GM12864 (cell line): ENCODE data around the gene GPR149.
"Not testable (repeated sequence)": the region's sequence is repeated elsewhere in the genome, so short reads cannot be mapped to it uniquely, and the experiment has no call there.

ENCODE experiments used
- DNase-seq: peaks from one replicate; pipeline ENCODE4 v3.0.0-alpha.2; 2011; ENCODE audit warnings: low read depth
- H3K4me3 ChIP-seq: 2 replicates; pipeline ENCODE4 v1.5.1; 2011; ENCODE audit warnings: mild to moderate bottlenecking, low read depth, low read length, control low read depth
- TF ChIP-seq, protein P1 (sequence below): IDR thresholded peaks from 2 replicates; pipeline ENCODE4 v1.5.1; 2011; ENCODE audit warnings: low read depth, mild to moderate bottlenecking, moderate library complexity, low read length, control low read depth, inconsistent platforms; ENCODE audit errors: missing control alignments

Gene GPR149, protein sequence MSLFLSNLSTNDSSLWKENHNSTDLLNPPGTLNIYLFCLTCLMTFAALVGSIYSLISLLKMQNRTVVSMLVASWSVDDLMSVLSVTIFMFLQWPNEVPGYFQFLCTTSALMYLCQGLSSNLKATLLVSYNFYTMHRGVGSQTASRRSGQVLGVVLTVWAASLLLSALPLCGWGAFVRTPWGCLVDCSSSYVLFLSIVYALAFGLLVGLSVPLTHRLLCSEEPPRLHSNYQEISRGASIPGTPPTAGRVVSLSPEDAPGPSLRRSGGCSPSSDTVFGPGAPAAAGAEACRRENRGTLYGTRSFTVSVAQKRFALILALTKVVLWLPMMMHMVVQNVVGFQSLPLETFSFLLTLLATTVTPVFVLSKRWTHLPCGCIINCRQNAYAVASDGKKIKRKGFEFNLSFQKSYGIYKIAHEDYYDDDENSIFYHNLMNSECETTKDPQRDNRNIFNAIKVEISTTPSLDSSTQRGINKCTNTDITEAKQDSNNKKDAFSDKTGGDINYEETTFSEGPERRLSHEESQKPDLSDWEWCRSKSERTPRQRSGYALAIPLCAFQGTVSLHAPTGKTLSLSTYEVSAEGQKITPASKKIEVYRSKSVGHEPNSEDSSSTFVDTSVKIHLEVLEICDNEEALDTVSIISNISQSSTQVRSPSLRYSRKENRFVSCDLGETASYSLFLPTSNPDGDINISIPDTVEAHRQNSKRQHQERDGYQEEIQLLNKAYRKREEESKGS

DNA sequence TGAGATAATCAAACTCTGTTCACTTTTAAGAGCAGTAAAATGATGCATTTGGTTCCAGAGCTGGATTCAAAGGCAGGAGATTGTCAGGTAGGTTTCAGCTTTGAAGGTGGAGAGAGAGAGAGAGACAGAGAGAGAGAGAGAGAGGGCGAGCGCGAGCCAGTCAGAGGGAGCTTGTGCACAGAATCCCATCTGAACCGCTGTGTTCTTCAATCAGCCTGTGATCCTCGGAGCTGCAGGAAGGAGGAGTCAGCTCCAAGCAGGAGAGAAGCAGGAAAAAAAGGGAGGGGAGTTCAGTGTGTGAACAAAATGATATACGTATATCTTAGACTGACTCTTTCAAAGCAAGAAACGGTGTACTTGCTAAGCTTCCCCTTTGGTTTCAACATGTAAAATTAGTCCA, at the start of gene GPR149:
GPR149 (minus strand) TSS at position 177 of the 400 bp plus-strand sequence. CDS start 575 bp downstream, outside the sequence.
- no peak for DNase-seq
- TF ChIP-seq, protein P1, sequence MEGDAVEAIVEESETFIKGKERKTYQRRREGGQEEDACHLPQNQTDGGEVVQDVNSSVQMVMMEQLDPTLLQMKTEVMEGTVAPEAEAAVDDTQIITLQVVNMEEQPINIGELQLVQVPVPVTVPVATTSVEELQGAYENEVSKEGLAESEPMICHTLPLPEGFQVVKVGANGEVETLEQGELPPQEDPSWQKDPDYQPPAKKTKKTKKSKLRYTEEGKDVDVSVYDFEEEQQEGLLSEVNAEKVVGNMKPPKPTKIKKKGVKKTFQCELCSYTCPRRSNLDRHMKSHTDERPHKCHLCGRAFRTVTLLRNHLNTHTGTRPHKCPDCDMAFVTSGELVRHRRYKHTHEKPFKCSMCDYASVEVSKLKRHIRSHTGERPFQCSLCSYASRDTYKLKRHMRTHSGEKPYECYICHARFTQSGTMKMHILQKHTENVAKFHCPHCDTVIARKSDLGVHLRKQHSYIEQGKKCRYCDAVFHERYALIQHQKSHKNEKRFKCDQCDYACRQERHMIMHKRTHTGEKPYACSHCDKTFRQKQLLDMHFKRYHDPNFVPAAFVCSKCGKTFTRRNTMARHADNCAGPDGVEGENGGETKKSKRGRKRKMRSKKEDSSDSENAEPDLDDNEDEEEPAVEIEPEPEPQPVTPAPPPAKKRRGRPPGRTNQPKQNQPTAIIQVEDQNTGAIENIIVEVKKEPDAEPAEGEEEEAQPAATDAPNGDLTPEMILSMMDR = no peak
- H3K4me3 ChIP-seq = no peak within 1 kb of the TSS

DNA sequence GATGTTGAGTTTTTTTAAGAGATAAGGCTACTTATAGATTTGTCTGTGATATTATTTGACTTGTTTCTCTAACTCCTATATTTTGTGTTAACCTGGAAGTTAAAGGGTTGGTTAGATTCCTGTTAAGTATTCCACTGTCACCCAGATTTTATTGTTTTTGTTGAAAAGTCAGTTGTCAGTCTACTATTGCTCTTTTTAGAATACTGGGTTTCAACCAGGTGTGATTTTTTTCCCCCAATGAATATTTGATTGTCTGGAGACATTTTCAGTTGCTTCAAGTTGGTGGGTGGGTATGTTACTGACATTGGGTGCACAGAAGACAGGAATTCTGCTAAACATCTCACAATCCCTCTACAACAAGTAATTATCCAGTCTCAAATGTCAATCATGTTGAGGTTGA, 43.8 kb upstream of the GPR149 start:
- TF ChIP-seq, protein P1 = no peak
- no peak overlapping the region for H3K4me3 ChIP-seq
- DNase-seq = no peak

DNA sequence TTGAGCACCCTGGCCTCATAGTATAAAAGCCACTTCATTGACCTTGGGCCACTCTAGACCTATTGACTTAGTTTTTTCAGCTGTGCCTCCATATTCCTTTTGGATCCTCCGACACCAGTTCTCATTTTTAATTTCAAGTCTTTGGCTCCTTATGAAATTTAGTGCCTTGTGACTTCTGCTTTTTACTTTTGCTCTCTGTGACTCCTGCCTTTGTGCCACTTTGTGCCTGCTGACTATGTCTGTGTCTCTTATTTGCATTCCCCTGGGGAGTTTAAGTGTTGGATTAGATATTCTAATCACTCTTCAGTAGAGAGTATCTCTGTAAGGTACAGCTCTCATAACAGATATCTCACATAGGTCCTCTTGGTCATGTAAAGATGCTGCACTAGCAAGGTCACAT, 39.6 kb upstream of the GPR149 start:
- DNase-seq = no peak
- H3K4me3 ChIP-seq = no peak overlapping the region
- TF ChIP-seq, protein P1 = no peak

DNA sequence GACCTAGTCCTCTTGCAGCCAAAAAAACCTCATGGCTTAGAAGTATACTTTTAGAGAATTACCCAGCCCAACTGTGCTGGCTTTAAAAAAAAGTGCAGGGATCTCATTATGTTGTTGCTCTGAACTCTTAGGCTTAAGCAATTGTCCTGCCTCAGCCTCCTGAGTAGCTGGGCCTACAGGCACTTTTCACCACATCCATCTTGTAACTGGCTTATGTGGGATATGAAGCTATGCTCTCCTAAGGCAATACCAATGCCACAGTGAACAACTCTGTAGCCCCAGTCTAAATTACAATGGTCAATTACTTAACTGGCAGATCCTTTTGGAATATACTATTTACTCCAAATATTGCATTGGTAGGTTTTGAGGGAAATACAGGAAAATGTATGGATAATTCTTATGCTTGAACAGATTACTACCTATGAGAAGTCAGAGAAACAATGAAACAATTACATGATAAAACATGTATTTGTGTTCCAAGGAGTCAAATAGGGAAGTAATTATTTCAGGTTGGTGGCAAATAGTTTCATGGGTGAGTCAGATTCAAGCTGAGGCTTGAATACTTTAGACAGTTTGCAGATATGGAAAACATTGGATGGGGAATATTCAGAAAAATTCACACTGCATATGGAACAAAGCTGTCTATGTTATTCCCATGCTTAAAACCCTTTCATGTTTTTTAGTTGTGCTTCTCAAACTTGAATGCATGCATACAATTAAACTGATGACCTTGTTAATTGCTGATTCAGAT, 34.6 kb upstream of the GPR149 start:
- TF ChIP-seq, protein P1 = no peak
- DNase-seq = no peak
- no peak overlapping the region for H3K4me3 ChIP-seq

DNA sequence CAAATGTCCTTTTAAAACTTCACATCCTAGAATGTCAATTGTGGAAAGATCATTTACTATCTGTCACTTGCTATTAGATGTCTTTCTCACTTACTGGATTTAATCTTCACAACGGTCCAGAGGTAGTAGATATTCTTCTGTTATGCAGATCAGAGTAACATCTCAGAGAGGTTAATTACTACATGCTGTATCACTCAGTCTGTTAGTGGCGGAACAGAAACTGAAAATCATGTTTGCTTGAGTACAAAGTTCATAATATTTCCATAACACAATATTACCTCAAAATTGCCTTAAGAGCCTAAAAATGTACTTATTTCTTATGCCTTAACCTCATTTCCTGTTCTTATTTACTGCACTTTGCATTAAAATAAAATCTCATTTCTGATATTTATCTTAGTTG, 28.6 kb upstream of the GPR149 start:
- DNase-seq = no peak
- TF ChIP-seq, protein P1 = no peak

DNA sequence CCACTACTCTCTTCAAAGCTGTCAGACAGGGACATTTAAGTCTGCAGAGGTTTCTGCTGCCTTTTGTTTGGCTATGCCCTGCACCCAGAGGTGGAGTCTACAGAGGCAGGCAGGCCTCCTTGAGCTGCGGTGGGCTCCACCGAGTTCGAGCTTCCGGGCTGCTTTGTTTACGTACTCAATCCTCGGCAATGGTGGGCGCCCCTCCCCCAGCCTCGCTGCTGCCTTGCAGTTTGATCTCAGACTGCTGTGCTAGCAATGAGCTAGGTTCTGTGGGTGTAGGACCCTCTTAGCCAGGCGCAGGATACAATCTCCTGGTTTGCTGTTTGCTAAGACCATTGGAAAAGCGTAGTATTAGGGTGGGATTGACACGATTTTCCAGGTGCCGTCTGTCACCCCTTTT, 9.1 kb upstream of the GPR149 start:
- not testable (repeated sequence) for H3K4me3 ChIP-seq, DNase-seq

More for the DNA sequence above, 28.6 kb upstream of the GPR149 start:
- H3K4me3 ChIP-seq = no peak overlapping the region

DNA sequence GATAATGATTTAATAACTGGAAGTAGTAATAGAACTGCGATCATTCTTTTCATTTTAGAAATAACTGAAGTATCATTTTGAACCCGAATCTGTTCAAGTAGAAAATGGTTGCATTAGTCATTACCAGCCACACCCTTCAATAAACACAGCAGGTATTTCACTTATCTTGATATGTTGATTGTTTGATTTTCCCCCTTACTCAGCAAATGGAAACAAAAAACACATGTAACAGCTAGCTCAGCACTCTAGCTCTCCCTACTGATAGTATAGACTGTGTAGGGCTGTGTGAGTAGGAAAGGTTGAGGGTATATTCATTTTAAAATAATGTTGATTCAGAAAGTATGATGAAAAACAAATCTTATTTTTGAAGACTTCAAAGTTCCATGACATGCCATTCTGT, 1.1 kb upstream of the GPR149 start:
- H3K4me3 ChIP-seq = no peak overlapping the region
- TF ChIP-seq, protein P1 = no peak
- DNase-seq = no peak
